GM21619 (cell line): ENCODE measurements around the gene MILR1.
A peak's percentile ranks its signal among the peaks of the same experiment; 100 is the strongest.
"Not testable (repeated sequence)": the region's sequence is repeated elsewhere in the genome, so short reads cannot be mapped to it uniquely, and the experiment has no call there.

Experiments used
- ATAC-seq: cut with Tn5 transposase; IDR thresholded peaks from one replicate; pipeline ENCODE4 v1.9.1; 2021; ENCODE audit not compliant: unreplicated experiment

Gene MILR1

GRCh38 chr17:64448665-64449512 lies at the start of gene MILR1:
MILR1 (plus strand) TSS chr17:64449115; CDS start chr17:64449169, 54 bp downstream.
- ATAC-seq, result peak; percentile 81

GRCh38 chr17:64399767-64400156 lies 49.2 kb upstream of the MILR1 start:
- ATAC-seq, result no peak

GRCh38 chr17:64400642-64401041 lies 48.3 kb upstream of the MILR1 start:
- ATAC-seq, result no peak

- no peak for ATAC-seq
Measured at GRCh38 chr17:64401244-64401860, 47.6 kb upstream of the MILR1 start.

GRCh38 chr17:64401941-64402340 lies 47.0 kb upstream of the MILR1 start:
- ATAC-seq, result no peak

GRCh38 chr17:64402469-64402868 lies 46.4 kb upstream of the MILR1 start:
- no peak for ATAC-seq

GRCh38 chr17:64403881-64404460 lies 44.9 kb upstream of the MILR1 start:
- no peak for ATAC-seq

- no peak for ATAC-seq
Measured at GRCh38 chr17:64406321-64407200, 42.4 kb upstream of the MILR1 start.

GRCh38 chr17:64410750-64411490 lies 38.0 kb upstream of the MILR1 start:
- ATAC-seq, result no peak

- no peak for ATAC-seq
Measured at GRCh38 chr17:64411999-64412771, 36.7 kb upstream of the MILR1 start.

GRCh38 chr17:64412944-64413381 lies 36.0 kb upstream of the MILR1 start:
- ATAC-seq, result no peak

GRCh38 chr17:64413513-64413912 lies 35.4 kb upstream of the MILR1 start:
- ATAC-seq, result peak; percentile 62

- ATAC-seq, result no peak
Measured at GRCh38 chr17:64418506-64419339, 30.2 kb upstream of the MILR1 start.

- ATAC-seq, result peak; percentile 74
Measured at GRCh38 chr17:64420143-64420670, 28.7 kb upstream of the MILR1 start.

- ATAC-seq, result not testable (repeated sequence)
Measured at GRCh38 chr17:64422121-64422520, 26.8 kb upstream of the MILR1 start.

GRCh38 chr17:64423881-64424280 lies 25.0 kb upstream of the MILR1 start:
- ATAC-seq, result no peak

GRCh38 chr17:64424324-64424849 lies 24.5 kb upstream of the MILR1 start:
- no peak for ATAC-seq

- no peak for ATAC-seq
Measured at GRCh38 chr17:64425191-64425590, 23.7 kb upstream of the MILR1 start.
